PFSK-1 (cell line): Measurements from ENCODE around the gene SDF2.

Experiments used
- FOXP2 ChIP-seq: optimal IDR thresholded peaks from 2 replicates; pipeline ENCODE3; 2011; ENCODE audit warnings: borderline replicate concordance, control low read depth, inconsistent platforms; ENCODE audit not compliant: insufficient read depth; ENCODE audit errors: extremely low read length, extremely low read depth
- POLR2AphosphoS5 ChIP-seq: IDR thresholded peaks from 2 replicates; pipeline ENCODE4 v1.6.1; 2012; ENCODE audit warnings: low read depth, mild to moderate bottlenecking, control low read depth, low read length, moderate library complexity
- REST ChIP-seq, 2 experiments: IDR thresholded peaks; 2 replicates each; pipeline versions ENCODE4 v1.6.1 to v1.8.0; 2011 to 2012; ENCODE audit warnings: low read depth in 2 of 2, low read length in 2 of 2, control low read depth in 1 of 2, inconsistent platforms in 1 of 2, mild to moderate bottlenecking in 1 of 2, moderate library complexity in 1 of 2; ENCODE audit not compliant: insufficient read depth in 1 of 2
- TAF1 ChIP-seq: IDR thresholded peaks from 2 replicates; pipeline ENCODE4 v1.6.1; 2012; ENCODE audit warnings: low read length, control low read depth, borderline replicate concordance; ENCODE audit not compliant: insufficient read depth

- TF ChIP-seq TAF1 (no peak), POLR2AphosphoS5 (no peak), REST (IDR thresholded peaks at IDR 0.05; ENCODE audit: insufficient read depth in 1 of 2, low read depth in 2 of 2, low read length in 2 of 2) (no peak), FOXP2 (no peak)
Measured at GRCh38 chr17:28662527-28662829, 772 bp upstream of the SDF2 start.
